ENCODE results near the gene LRP6. TPM values are rescaled to one million over a fixed set of nuclear protein-coding genes. Genes with fewer than 3 reads are reported as not detected.

Gene LRP6
- total RNA-seq, 2 donors from 2014 or later, result 23.0 to 34.7 TPM

DNA sequence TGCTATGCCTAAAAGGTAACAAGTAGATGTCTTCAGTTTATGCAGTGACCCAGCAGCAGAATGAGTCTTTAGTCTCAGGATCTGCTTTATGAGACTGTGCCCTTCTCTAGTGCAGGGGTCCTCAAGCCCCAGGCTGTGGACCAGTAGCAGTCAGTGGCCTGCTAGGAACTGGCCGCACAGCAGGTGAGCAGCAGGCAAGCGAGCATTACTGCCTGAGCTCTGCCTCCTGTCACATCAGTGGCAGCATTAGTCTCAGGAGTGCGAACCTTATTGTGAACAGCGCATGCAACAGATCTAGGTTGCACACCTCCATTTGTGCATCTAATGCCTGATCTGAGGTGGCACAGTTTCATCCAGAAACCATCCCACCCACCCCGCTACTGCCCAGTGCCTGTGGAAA lies 38.4 kb downstream of the LRP6 start:
- Histone ChIP-seq H3K4me3 (no peak overlapping the region), H3K27ac (no peak overlapping the region), H3K36me3 (no peaks in the 10 kb centered on the region), H3K27me3 (replicated peaks; ENCODE audit: insufficient read depth) (no peaks in the 10 kb centered on the region), H3K4me1 (replicated peaks) (peaks cover 2% of the 10 kb centered on the region), H3K9me3 (no peaks in the 10 kb centered on the region)
- intact Hi-C loops (cut with DNase I), result no loop called here
- TF ChIP-seq POLR2AphosphoS5 (IDR thresholded peaks at IDR 0.05), result no peak
- TF ChIP-seq, protein P1, sequence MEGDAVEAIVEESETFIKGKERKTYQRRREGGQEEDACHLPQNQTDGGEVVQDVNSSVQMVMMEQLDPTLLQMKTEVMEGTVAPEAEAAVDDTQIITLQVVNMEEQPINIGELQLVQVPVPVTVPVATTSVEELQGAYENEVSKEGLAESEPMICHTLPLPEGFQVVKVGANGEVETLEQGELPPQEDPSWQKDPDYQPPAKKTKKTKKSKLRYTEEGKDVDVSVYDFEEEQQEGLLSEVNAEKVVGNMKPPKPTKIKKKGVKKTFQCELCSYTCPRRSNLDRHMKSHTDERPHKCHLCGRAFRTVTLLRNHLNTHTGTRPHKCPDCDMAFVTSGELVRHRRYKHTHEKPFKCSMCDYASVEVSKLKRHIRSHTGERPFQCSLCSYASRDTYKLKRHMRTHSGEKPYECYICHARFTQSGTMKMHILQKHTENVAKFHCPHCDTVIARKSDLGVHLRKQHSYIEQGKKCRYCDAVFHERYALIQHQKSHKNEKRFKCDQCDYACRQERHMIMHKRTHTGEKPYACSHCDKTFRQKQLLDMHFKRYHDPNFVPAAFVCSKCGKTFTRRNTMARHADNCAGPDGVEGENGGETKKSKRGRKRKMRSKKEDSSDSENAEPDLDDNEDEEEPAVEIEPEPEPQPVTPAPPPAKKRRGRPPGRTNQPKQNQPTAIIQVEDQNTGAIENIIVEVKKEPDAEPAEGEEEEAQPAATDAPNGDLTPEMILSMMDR (IDR thresholded peaks at IDR 0.05), result no peak
- no peak for TF ChIP-seq POLR2A (IDR thresholded peaks at IDR 0.05)
- no peak for DNase-seq (ENCODE audit: low spot score)
- WGBS, result 98% methylated on average over 5 of the region's 5 CpGs

DNA sequence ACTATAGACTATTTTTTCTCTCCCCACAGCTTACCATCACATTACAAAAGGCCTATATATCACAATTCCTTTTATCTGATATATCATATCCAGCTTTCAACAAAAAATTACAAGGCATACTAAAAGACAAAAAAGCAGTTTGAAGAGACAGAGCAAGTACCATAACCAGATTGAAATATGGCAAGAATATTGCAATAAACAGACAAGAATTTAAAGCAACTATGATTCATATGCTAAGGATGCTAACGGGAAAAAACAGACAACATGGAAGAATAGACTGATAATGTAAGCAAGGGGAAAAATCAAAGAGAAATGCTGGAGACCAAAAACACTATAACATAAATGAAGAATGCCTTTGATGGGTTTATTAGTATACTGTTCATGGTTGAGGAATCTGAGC lies 40.7 kb downstream of the LRP6 start:
- Histone ChIP-seq H3K27ac (no peak overlapping the region), H3K4me1 (replicated peaks) (peaks cover 2% of the 10 kb centered on the region)

DNA sequence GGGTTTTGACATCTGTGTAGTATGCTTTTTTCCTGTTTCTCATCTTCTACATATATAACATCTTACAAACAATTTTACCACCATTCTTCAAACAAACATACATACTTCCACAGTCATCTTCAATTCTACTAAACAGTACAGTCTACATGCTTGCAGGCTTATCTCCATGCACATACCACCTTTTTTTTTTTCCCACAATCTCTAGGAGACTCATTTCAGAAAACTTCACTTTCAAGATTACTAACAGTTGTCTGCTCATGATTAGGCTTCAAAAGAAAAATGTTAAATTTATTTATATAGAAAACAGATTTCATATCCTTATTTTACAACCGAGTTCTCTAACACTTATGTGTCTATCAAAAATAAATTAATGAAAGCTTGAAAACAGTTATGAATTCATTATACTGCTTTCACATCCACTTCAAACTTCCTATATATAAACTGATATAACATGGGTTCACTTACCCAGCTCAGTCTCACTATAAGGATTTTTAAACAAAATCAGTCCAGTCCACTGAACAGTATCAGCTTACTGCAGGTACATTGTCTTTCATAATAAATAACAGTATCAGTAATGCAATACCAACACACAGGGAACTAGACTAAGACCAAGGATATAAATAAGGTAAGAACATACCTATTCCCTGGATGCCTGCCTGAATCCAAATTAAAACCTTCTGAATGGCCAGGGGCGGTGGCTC lies 42.5 kb downstream of the LRP6 start:
- Histone ChIP-seq H3K4me3 (no peak overlapping the region), H3K4me1 (replicated peaks) (peaks cover 2% of the 10 kb centered on the region), H3K27me3 (replicated peaks; ENCODE audit: insufficient read depth) (no peaks in the 10 kb centered on the region), H3K9me3 (no peaks in the 10 kb centered on the region), H3K36me3 (no peaks in the 10 kb centered on the region), H3K27ac (no peak overlapping the region)
- 90% methylated on average over 2 of the region's 2 CpGs for WGBS
- intact Hi-C loops (cut with DNase I), result no loop called here
- TF ChIP-seq, protein P1 (IDR thresholded peaks at IDR 0.05), result no peak
- TF ChIP-seq POLR2A (IDR thresholded peaks at IDR 0.05) (no peak), POLR2AphosphoS5 (IDR thresholded peaks at IDR 0.05) (no peak)
- DNase-seq (ENCODE audit: low spot score), result no peak

More for the DNA sequence above, 40.7 kb downstream of the LRP6 start:
- Histone ChIP-seq H3K27me3 (replicated peaks; ENCODE audit: insufficient read depth) (no peaks in the 10 kb centered on the region), H3K36me3 (no peaks in the 10 kb centered on the region), H3K9me3 (no peaks in the 10 kb centered on the region), H3K4me3 (no peak overlapping the region)
- TF ChIP-seq POLR2AphosphoS5 (IDR thresholded peaks at IDR 0.05) (no peak), POLR2A (IDR thresholded peaks at IDR 0.05) (no peak)
- TF ChIP-seq, protein P1 (IDR thresholded peaks at IDR 0.05), result no peak
- intact Hi-C loops (cut with DNase I), result no loop called here
- DNase-seq (ENCODE audit: low spot score), result no peak
- WGBS, result 95% methylated on average over 1 of the region's 1 CpG

DNA sequence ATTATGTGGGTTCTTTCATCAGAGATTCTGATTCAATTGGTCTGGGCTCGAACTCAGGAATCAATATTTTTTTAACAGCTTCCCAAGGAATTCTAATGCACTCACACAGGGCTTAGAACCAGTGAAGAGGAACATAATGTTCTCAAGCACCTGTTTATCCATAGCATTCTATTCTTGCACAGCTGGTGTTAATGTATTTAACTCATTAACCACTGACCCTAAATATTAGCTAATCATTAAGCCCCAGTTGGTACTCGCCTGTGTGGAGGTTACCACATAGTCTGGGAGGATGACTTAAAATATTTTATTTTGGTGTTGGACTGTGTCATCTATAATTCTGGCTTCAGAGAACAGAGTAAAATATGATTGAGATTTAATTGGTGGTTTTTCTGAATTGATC lies 45.3 kb downstream of the LRP6 start:
- WGBS, result 75% methylated on average over 2 of the region's 2 CpGs
- Histone ChIP-seq H3K36me3 (no peaks in the 10 kb centered on the region), H3K27ac (no peak overlapping the region), H3K9me3 (no peaks in the 10 kb centered on the region), H3K4me1 (replicated peaks) (peaks cover 2% of the 10 kb centered on the region), H3K27me3 (replicated peaks; ENCODE audit: insufficient read depth) (no peaks in the 10 kb centered on the region), H3K4me3 (no peak overlapping the region)
- TF ChIP-seq POLR2AphosphoS5 (IDR thresholded peaks at IDR 0.05) (no peak), POLR2A (IDR thresholded peaks at IDR 0.05) (no peak)
- TF ChIP-seq, protein P1 (IDR thresholded peaks at IDR 0.05), result no peak
- no peak for DNase-seq (ENCODE audit: low spot score)
- intact Hi-C loops (cut with DNase I), result no loop called here

DNA sequence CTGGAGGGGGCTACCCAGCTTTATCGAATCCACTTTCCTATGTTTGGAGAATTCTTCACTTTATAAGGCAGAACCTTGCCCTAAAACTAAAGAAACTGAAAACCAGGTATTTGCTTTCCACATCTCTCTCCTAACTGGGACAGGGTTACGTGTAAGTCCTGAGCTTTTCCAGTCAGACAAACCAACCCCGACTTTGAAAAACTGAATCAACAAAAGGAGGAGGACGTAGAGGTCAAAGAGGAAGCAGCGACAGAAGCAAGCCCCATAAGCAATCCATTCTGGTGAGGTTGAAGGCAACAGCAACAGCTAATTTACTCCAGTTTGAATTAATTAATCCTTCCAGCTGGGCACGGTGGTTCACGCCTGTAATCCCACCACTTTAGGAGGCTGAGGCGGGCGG lies 47.2 kb downstream of the LRP6 start:
- intact Hi-C loops (cut with DNase I), result no loop called here
- 91% methylated on average over 9 of the region's 9 CpGs for WGBS
- DNase-seq (ENCODE audit: low spot score), result no peak

More for the DNA sequence above, 47.2 kb downstream of the LRP6 start:
- Histone ChIP-seq H3K4me1 (replicated peaks) (peaks cover 2% of the 10 kb centered on the region), H3K4me3 (no peak overlapping the region), H3K36me3 (no peaks in the 10 kb centered on the region), H3K9me3 (no peaks in the 10 kb centered on the region), H3K27ac (no peak overlapping the region), H3K27me3 (replicated peaks; ENCODE audit: insufficient read depth) (no peaks in the 10 kb centered on the region)
- TF ChIP-seq POLR2A (IDR thresholded peaks at IDR 0.05), result no peak
- TF ChIP-seq POLR2AphosphoS5 (IDR thresholded peaks at IDR 0.05), result no peak
- TF ChIP-seq, protein P1 (IDR thresholded peaks at IDR 0.05), result no peak

All from prostate gland (tissue), 2 donors.